ENCODE measurements around the gene ENTHD1.

The ENTHD1 gene

DNA sequence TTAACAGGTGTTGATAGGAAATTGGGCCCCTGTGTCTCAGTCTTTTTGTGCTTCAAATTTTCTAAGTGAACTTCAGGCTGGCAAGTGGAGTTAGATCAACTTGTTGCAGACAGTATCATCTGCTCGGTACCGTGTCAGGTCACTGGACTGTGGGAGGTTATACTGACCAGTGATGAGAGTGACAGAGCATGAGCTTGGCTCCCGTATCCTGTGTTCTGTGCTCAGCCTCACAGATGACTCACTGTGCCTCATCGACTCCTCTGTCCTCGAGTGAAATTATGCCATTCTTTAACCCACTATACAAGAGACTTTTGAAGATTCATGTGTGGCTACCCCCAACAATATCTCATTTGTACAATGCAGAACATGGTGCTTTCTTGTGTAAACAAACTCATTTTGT lies 15.2 kb upstream of the ENTHD1 start:
- H3K36me3 ChIP-seq (ENCODE audit: control insufficient read depth in 4 of 4, insufficient read depth in 4 of 4, low read length in 3 of 4), result no peaks in the 10 kb centered on the region
- H3K9me3 ChIP-seq (ENCODE audit: control extremely low read depth in 1 of 5, control insufficient read depth in 4 of 5, insufficient read depth in 2 of 5, low read depth in 1 of 5, low read length in 4 of 5), result no peaks in the 10 kb centered on the region
- H3K27me3 ChIP-seq (replicated peaks in 2 of 5; ENCODE audit: control insufficient read depth in 4 of 5, insufficient read depth in 5 of 5, low read length in 4 of 5), result peaks cover 0 to 4% (median 0%) of the 10 kb centered on the region in 5 experiments
- peaks cover 0 to 4% (median 0%) of the 10 kb centered on the region in 4 experiments for H3K4me1 ChIP-seq (ENCODE audit: control extremely low read depth in 1 of 4, control insufficient read depth in 4 of 4, insufficient read depth in 4 of 4, low read length in 3 of 4)
- no peak for DNase-seq
- POLR2A ChIA-PET, result interaction anchor here (0.6 to 1.0 kb wide), 2 partner anchors 8 to 85 kb away, joined by 3 read pairs; no protein-coding TSS in a partner anchor
- no peak overlapping the region for H3K27ac ChIP-seq (ENCODE audit: insufficient read depth in 1 of 2, low read depth in 1 of 2, low read length in 2 of 2, poor library complexity in 1 of 2, severe bottlenecking in 2 of 2)
- CTCF ChIA-PET, result interaction anchor here (0.8 to 0.9 kb wide), 3 partner anchors 17 to 128 kb away, joined by 3 read pairs; no protein-coding TSS in a partner anchor
- WGBS (ENCODE audit: insufficient coverage), result 100% methylated on average over 5 of the region's 5 CpGs
- no peak overlapping the region for H3K4me3 ChIP-seq (ENCODE audit: control insufficient read depth in 1 of 7, extremely low read depth in 1 of 7, insufficient read depth in 4 of 7, low read depth in 2 of 7, low read length in 6 of 7)

DNA sequence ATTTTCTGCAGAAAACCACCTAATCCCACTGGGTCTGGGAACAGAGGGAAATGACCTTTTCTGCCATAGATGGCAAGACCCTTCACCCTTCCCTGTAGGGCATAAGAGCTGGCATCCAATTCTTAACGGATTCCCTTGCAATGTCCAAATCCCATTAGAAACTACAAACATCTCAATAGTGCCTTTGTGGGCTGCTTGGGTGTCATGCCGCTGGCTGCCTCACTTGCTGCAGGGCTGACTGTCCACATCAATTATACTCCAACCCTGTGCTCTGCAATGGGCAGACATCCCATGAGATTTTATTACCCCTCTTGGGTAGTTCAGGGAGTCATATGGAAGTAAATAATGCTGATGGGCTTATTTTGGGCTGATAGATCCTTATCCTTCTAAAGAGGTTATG lies 14.6 kb upstream of the ENTHD1 start:
- CTCF ChIA-PET, result interaction anchor here (0.8 to 0.9 kb wide), 2 partner anchors 18 to 129 kb away, joined by 3 read pairs; no protein-coding TSS in a partner anchor
- Histone ChIP-seq H3K4me3 (ENCODE audit: control insufficient read depth in 1 of 7, extremely low read depth in 1 of 7, insufficient read depth in 4 of 7, low read depth in 2 of 7, low read length in 6 of 7) (no peak overlapping the region), H3K27me3 (replicated peaks in 2 of 5; ENCODE audit: control insufficient read depth in 4 of 5, insufficient read depth in 5 of 5, low read length in 4 of 5) (peaks cover 0 to 1% (median 0%) of the 10 kb centered on the region in 5 experiments), H3K9me3 (ENCODE audit: control extremely low read depth in 1 of 5, control insufficient read depth in 4 of 5, insufficient read depth in 2 of 5, low read depth in 1 of 5, low read length in 4 of 5) (no peaks in the 10 kb centered on the region), H3K4me1 (ENCODE audit: control extremely low read depth in 1 of 4, control insufficient read depth in 4 of 4, insufficient read depth in 4 of 4, low read length in 3 of 4) (peaks cover 0 to 4% (median 0%) of the 10 kb centered on the region in 4 experiments), H3K27ac (ENCODE audit: insufficient read depth in 1 of 2, low read depth in 1 of 2, low read length in 2 of 2, poor library complexity in 1 of 2, severe bottlenecking in 2 of 2) (no peak overlapping the region), H3K36me3 (ENCODE audit: control insufficient read depth in 4 of 4, insufficient read depth in 4 of 4, low read length in 3 of 4) (no peaks in the 10 kb centered on the region)
- 100% methylated on average over 1 of the region's 2 CpGs for WGBS (ENCODE audit: insufficient coverage)
- POLR2A ChIA-PET, result interaction anchor here (0.6 kb wide), 1 partner anchor 8 kb away, joined by 3 read pairs; no protein-coding TSS in a partner anchor
- no peak for DNase-seq

DNA sequence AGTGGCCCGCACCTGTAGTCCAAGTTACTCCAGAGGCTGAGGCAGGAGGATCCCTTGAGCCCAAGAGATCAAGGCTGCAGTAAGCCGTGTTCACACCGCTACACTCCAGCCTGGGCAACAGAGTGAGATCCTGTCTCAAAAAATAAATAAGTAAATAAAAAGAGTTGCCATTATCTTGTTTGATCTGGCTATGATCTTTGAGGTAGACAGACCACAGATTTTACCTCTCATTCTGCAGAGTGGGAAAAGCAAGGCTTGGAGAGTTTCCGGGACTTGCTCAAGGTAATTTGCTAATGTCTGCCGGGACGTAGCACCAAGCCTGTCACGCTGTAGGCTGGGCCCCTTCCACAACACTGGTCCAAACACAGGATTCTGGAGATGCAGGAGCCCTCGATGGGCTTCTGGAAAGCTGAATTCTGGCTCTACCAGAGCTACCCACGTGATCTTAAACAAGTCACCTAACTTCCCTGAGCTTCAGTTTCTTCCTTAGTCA lies 14.1 kb upstream of the ENTHD1 start:
- DNase-seq, result no peak
- WGBS (ENCODE audit: insufficient coverage), result 96% methylated on average over 7 of the region's 9 CpGs
- peaks cover 0 to 4% (median 0%) of the 10 kb centered on the region in 4 experiments for H3K4me1 ChIP-seq (ENCODE audit: control extremely low read depth in 1 of 4, control insufficient read depth in 4 of 4, insufficient read depth in 4 of 4, low read length in 3 of 4)
- no peaks in the 10 kb centered on the region for H3K36me3 ChIP-seq (ENCODE audit: control insufficient read depth in 4 of 4, insufficient read depth in 4 of 4, low read length in 3 of 4)
- H3K27me3 ChIP-seq (replicated peaks in 2 of 5; ENCODE audit: control insufficient read depth in 4 of 5, insufficient read depth in 5 of 5, low read length in 4 of 5), result no peaks in the 10 kb centered on the region
- no peak overlapping the region for H3K27ac ChIP-seq (ENCODE audit: insufficient read depth in 1 of 2, low read depth in 1 of 2, low read length in 2 of 2, poor library complexity in 1 of 2, severe bottlenecking in 2 of 2)
- H3K9me3 ChIP-seq (ENCODE audit: control extremely low read depth in 1 of 5, control insufficient read depth in 4 of 5, insufficient read depth in 2 of 5, low read depth in 1 of 5, low read length in 4 of 5), result no peaks in the 10 kb centered on the region
- CTCF ChIA-PET, result interaction anchor here (0.9 kb wide), 1 partner anchor 129 kb away, joined by 3 read pairs; no protein-coding TSS in a partner anchor
- no peak overlapping the region for H3K4me3 ChIP-seq (ENCODE audit: control insufficient read depth in 1 of 7, extremely low read depth in 1 of 7, insufficient read depth in 4 of 7, low read depth in 2 of 7, low read length in 6 of 7)
- POLR2A ChIA-PET, result no interaction called here

DNA sequence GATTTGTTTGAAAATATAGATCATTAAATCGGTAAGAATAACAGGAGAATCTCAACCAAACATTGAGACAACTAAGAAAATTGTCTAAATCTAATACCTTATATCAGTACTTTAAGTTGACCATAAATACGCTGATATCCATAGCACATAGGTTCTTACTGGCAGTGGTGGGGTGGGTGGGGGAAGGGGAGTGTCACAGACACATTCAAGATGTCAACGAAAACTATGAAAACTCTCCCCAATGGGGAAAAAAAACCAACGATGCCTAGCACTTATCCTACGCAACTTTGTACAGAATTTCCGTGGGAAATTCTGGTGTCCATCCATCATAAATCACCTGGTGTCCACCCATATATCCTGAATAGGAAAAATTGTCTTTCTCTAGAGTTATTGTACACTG lies 13.5 kb upstream of the ENTHD1 start:
- ChIA-PET POLR2A (no interaction called here), CTCF (no interaction called here)
- no peak overlapping the region for H3K4me3 ChIP-seq (ENCODE audit: control insufficient read depth in 1 of 7, extremely low read depth in 1 of 7, insufficient read depth in 4 of 7, low read depth in 2 of 7, low read length in 6 of 7)
- no peaks in the 10 kb centered on the region for H3K36me3 ChIP-seq (ENCODE audit: control insufficient read depth in 4 of 4, insufficient read depth in 4 of 4, low read length in 3 of 4)
- H3K4me1 ChIP-seq (ENCODE audit: control extremely low read depth in 1 of 4, control insufficient read depth in 4 of 4, insufficient read depth in 4 of 4, low read length in 3 of 4), result peaks cover 0 to 4% (median 0%) of the 10 kb centered on the region in 4 experiments
- no peaks in the 10 kb centered on the region for H3K9me3 ChIP-seq (ENCODE audit: control extremely low read depth in 1 of 5, control insufficient read depth in 4 of 5, insufficient read depth in 2 of 5, low read depth in 1 of 5, low read length in 4 of 5)
- no peak for DNase-seq
- WGBS (ENCODE audit: insufficient coverage), result 90% methylated on average over 2 of the region's 6 CpGs
- no peaks in the 10 kb centered on the region for H3K27me3 ChIP-seq (replicated peaks in 2 of 5; ENCODE audit: control insufficient read depth in 4 of 5, insufficient read depth in 5 of 5, low read length in 4 of 5)
- H3K27ac ChIP-seq (ENCODE audit: insufficient read depth in 1 of 2, low read depth in 1 of 2, low read length in 2 of 2, poor library complexity in 1 of 2, severe bottlenecking in 2 of 2), result no peak overlapping the region

DNA sequence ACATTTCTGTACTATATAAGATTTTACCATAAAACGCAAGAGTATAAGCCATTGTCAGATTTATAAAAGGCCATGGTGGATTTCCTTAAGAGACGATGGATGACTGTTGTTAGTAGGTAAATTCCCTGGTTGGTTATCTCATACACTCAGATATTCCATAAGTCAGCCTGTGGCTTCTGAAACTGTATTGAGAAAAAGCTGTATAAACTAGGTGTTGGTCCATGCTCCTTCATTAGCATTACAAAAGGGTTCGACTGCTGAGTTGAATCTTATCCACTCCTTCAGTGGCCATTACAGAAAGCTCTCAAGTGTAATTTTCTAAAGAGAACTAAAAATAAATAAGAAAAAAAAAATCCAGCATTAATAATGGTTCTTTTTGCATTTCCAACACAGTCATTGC lies 12.6 kb upstream of the ENTHD1 start:
- Histone ChIP-seq H3K36me3 (ENCODE audit: control insufficient read depth in 4 of 4, insufficient read depth in 4 of 4, low read length in 3 of 4) (no peaks in the 10 kb centered on the region), H3K4me3 (ENCODE audit: control insufficient read depth in 1 of 7, extremely low read depth in 1 of 7, insufficient read depth in 4 of 7, low read depth in 2 of 7, low read length in 6 of 7) (no peak overlapping the region), H3K27me3 (replicated peaks in 2 of 5; ENCODE audit: control insufficient read depth in 4 of 5, insufficient read depth in 5 of 5, low read length in 4 of 5) (no peaks in the 10 kb centered on the region), H3K9me3 (ENCODE audit: control extremely low read depth in 1 of 5, control insufficient read depth in 4 of 5, insufficient read depth in 2 of 5, low read depth in 1 of 5, low read length in 4 of 5) (no peaks in the 10 kb centered on the region), H3K27ac (ENCODE audit: insufficient read depth in 1 of 2, low read depth in 1 of 2, low read length in 2 of 2, poor library complexity in 1 of 2, severe bottlenecking in 2 of 2) (no peak overlapping the region), H3K4me1 (ENCODE audit: control extremely low read depth in 1 of 4, control insufficient read depth in 4 of 4, insufficient read depth in 4 of 4, low read length in 3 of 4) (peaks cover 1 to 12% (median 4%) of the 10 kb centered on the region in 4 experiments)
- DNase-seq, result no peak
- no CpG with 5 or more reads among the region's 3 CpGs for WGBS (ENCODE audit: insufficient coverage)
- POLR2A ChIA-PET, result no interaction called here
- CTCF ChIA-PET, result interaction anchor here (1.7 kb wide), 1 partner anchor 9 kb away, joined by 3 read pairs; no protein-coding TSS in a partner anchor

DNA sequence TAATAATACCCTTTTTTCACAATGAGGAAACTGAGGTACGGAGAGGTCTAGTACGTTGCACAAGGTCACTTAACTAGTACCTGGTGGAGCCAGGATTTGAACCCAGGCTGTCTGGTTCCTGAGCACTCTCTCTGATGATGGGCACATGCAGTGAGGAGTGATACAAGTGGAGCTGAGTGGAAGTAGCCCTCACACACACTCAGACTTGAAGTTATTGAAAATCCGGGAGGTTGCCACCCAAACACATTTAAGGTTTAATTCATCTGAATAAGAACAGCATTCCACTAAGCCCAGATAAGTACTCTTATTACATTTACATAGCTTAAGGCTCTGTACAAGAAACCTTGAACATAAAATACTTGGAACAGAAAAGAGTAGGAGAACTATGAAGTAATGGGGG lies 12.1 kb upstream of the ENTHD1 start:
- Histone ChIP-seq H3K27me3 (replicated peaks in 2 of 5; ENCODE audit: control insufficient read depth in 4 of 5, insufficient read depth in 5 of 5, low read length in 4 of 5) (no peaks in the 10 kb centered on the region), H3K27ac (ENCODE audit: insufficient read depth in 1 of 2, low read depth in 1 of 2, low read length in 2 of 2, poor library complexity in 1 of 2, severe bottlenecking in 2 of 2) (no peak overlapping the region), H3K36me3 (ENCODE audit: control insufficient read depth in 4 of 4, insufficient read depth in 4 of 4, low read length in 3 of 4) (no peaks in the 10 kb centered on the region), H3K4me3 (ENCODE audit: control insufficient read depth in 1 of 7, extremely low read depth in 1 of 7, insufficient read depth in 4 of 7, low read depth in 2 of 7, low read length in 6 of 7) (no peak overlapping the region), H3K9me3 (ENCODE audit: control extremely low read depth in 1 of 5, control insufficient read depth in 4 of 5, insufficient read depth in 2 of 5, low read depth in 1 of 5, low read length in 4 of 5) (no peaks in the 10 kb centered on the region), H3K4me1 (ENCODE audit: control extremely low read depth in 1 of 4, control insufficient read depth in 4 of 4, insufficient read depth in 4 of 4, low read length in 3 of 4) (peaks cover 6 to 13% (median 8%) of the 10 kb centered on the region in 4 experiments)
- WGBS (ENCODE audit: insufficient coverage), result 79% methylated on average over 2 of the region's 3 CpGs
- ChIA-PET POLR2A (no interaction called here), CTCF (interaction anchor here (1.7 kb wide), 1 partner anchor 10 kb away, joined by 3 read pairs; no protein-coding TSS in a partner anchor)
- no peak for DNase-seq

DNA sequence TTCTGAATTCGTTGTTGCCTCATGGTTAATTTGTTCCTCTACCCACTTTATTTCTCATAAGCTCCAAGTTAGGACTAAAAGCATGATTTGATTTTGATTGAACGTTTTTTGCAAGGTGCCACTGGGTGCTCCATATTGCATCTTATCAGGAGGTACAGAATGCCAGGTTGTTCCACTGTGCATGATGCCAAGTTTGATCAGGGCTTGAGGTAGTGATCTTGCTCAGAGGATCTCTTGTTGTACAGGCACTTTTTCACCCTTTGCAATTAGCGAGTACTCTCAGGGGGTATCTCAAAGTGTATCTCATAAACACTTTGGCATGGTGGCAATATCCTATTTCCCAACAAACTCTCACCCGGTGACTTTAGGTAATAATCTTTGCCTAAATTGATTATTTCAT lies 11.3 kb upstream of the ENTHD1 start:
- Histone ChIP-seq H3K4me3 (ENCODE audit: control insufficient read depth in 1 of 7, extremely low read depth in 1 of 7, insufficient read depth in 4 of 7, low read depth in 2 of 7, low read length in 6 of 7) (no peak overlapping the region), H3K9me3 (ENCODE audit: control extremely low read depth in 1 of 5, control insufficient read depth in 4 of 5, insufficient read depth in 2 of 5, low read depth in 1 of 5, low read length in 4 of 5) (no peaks in the 10 kb centered on the region), H3K4me1 (ENCODE audit: control extremely low read depth in 1 of 4, control insufficient read depth in 4 of 4, insufficient read depth in 4 of 4, low read length in 3 of 4) (peaks cover 13 to 21% (median 15%) of the 10 kb centered on the region in 4 experiments), H3K27ac (ENCODE audit: insufficient read depth in 1 of 2, low read depth in 1 of 2, low read length in 2 of 2, poor library complexity in 1 of 2, severe bottlenecking in 2 of 2) (no peak overlapping the region), H3K36me3 (ENCODE audit: control insufficient read depth in 4 of 4, insufficient read depth in 4 of 4, low read length in 3 of 4) (no peaks in the 10 kb centered on the region), H3K27me3 (replicated peaks in 2 of 5; ENCODE audit: control insufficient read depth in 4 of 5, insufficient read depth in 5 of 5, low read length in 4 of 5) (no peaks in the 10 kb centered on the region)
- ChIA-PET POLR2A (no interaction called here), CTCF (interaction anchor here (1.7 kb wide), 1 partner anchor 11 kb away, joined by 3 read pairs; no protein-coding TSS in a partner anchor)
- 100% methylated on average over 2 of the region's 4 CpGs for WGBS (ENCODE audit: insufficient coverage)
- no peak for DNase-seq
